Measurements from ENCODE around the gene ACTR1B.
"Not testable (repeated sequence)": the region's sequence is repeated elsewhere in the genome, so short reads cannot be mapped to it uniquely, and the experiment has no call there.

Gene ACTR1B

DNA sequence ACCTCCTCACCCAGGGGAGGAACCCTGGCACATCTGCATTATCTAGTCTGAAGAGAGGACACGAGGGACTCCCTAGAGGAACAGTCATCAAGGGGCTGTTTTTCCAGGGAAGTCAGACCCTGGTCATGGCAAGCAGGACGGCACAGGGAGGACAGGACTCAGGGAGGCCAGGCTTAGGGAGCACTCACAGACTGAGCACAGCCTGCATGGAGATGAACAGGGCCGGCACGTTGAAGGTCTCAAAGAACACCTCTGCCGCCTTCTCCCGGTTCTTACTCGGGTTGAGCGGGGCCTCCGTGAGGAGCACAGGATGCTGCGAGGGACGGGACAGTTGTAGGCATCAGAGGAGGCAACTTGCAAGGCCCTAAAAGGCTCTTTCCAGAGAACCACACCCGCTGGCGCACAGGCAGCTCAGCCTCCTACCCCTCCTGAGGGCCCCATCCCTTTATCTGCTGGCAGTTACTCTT, 5.1 kb downstream of the ACTR1B start:
- no peak for DNase-seq (ENCODE audit: low read depth in 3 of 3)

- no peak for DNase-seq (ENCODE audit: low read depth in 3 of 3)
Measured at GRCh38 chr2:97657986-97658690, 5.7 kb downstream of the ACTR1B start.

DNA sequence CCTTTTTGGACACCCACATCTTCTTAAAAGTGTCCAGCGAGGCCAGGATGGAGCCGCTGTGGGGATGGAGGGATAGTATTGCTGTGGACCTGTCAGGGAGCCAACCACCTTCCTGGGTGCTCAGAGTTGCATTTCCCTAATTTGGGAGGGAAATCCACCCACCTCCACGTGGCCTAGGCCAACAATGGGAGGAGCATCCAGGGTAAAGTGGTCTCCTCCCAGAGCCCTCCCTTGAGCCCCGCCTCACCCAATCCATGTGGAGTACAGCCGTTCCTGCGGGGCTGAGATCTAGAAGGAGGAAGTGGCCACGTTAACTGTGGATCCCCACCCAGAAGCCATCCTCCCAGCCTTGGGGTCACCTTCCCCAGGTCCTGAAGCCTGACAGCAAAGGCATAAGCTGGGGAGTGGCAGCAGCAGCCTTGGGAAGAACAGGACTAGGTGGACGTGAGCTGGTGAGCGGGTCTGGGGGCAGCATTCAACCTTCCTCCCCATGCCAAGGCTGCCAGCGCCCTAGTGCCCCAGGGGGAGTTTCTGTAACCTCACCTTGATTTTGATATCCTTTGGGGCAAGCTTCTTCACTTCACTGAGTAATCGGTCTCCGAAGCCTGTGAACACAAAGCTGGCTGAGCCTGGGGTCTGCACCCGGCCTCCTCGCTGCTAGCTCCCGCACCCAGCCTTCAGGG, 6.8 kb downstream of the ACTR1B start:
- DNase-seq (ENCODE audit: low read depth in 3 of 3) = no peak

DNA sequence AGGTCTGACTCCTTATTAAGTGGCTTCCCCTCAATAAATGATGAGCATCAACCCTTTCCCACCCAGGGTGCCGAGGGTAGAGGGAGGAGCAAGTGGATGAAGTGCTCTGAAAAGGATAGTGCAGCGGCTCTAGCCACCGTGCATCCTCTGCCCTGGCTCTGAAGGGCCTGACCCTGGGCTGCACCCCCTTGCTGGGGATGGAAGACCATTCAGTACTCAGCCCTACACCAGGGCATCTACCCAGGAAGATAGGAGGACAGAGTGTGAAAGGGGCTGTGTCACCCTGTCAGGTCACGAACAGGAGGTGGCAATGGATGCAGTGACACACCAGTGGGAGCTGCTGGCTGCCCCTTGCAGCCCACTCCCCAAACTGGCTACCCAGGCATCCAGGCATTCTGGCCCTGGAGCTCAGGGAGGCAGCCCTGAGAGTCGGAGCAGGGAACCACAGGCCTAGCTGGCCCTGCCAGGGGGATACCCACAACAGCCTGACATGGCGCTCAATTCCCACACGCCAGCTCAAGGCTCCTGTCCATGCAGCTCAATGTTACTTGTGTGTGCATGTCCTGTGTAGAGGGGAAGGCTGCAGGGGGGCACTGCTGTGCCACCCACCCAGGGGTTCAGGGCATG, 7.6 kb downstream of the ACTR1B start:
- no peak for DNase-seq (ENCODE audit: low read depth in 3 of 3)

GRCh38 chr2:97654791-97655190, 9.1 kb downstream of the ACTR1B start:
- no peak for DNase-seq (ENCODE audit: low read depth in 3 of 3)

DNA sequence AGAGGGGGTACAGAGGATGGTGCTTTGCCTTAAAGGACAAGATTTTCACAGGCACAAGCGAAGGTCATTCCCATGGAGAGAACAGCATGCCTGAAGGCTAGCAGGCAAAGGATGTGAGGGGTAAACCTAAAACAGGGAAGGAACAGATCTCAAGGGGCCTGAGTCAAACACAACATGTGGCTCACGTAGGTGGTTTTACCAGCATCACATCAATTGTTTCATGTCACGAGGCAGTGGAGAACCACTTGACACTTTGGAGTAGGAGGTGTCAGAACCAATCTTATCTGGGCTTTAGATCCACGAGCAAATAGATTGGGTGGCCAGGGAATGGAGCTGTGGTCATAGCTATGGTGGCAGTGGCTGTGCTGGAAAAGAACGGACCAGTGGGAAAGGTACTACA, 9.5 kb downstream of the ACTR1B start:
- no peak for DNase-seq (ENCODE audit: low read depth in 3 of 3)

GRCh38 chr2:97653874-97654273, 10.0 kb downstream of the ACTR1B start:
- DNase-seq (ENCODE audit: low read depth in 3 of 3) = no peak

DNA sequence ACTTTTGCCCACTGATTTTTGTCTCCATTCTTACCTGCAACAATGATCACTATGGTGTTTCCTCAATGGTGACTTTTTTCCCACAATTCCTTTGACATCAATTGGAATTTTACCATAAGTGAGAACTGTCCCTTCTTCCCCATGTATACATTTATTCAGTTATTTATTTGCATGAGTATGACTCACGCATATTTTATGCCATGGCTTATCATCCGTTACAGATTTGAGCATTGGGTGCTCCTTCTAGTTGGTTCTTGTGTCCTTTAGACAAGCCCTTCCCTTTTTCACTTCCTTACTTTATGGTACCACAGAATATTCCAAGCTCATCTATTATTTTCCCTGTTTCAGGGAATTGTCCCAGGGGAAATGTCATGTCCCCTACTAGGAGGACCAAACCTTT, 10.4 kb downstream of the ACTR1B start:
- DNase-seq (ENCODE audit: low read depth in 3 of 3) = no peak

- DNase-seq (ENCODE audit: low read depth in 3 of 3) = no peak
Measured at GRCh38 chr2:97651114-97651513, 12.7 kb downstream of the ACTR1B start.

GRCh38 chr2:97646977-97647376, 16.9 kb downstream of the ACTR1B start:
- DNase-seq (ENCODE audit: low read depth in 3 of 3) = no peak

DNA sequence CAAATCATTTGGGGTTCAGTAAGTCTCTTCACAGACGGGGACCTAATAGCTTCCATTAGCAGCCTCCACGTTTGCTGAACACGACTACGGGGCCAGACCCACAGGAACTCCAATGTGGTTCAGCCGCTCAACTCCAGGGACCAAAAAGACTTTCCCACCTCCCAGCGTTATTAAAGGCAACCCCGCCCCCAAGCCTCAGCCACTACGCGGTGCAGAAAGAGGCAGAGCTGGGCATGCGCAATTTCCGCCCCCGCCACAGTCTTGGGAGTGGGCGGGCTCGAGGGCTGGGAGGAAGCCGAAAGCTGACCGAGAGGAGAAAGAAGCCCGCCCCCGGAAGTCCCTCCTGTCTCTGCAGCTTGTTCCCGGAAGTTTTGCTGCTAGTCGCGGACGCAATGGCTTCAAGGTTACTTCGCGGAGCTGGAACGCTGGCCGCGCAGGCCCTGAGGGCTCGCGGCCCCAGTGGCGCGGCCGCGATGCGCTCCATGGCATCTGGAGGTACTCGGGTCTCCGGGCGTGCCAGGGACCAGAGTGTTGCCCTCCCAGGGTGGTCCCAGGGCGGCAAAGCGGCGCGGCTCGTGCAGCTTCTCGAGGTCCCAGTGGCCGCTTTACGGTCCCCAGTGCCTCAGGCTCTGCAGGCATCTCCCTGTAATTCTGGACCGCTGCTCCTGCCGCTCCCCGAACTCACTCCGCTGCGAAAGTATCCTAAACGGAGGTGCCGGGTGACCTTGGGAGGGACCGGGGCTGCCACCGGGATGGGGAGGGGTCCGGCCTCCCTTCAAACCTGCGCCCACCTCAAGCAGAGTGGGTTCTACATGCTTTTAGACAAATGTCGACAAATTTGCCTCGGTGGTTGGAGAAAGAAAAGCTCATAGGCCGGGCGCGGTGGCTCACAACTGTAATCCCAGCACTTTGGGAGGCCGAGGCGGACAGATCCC, 17.9 kb downstream of the ACTR1B start, which contains the start of gene COX5B:
COX5B (plus strand) TSS at position 368 of the 935 bp plus-strand sequence; CDS start at position 393, 25 bp downstream.
- DNase-seq (ENCODE audit: low read depth in 3 of 3) = peak; percentile 96 to 98 (median 98)

DNA sequence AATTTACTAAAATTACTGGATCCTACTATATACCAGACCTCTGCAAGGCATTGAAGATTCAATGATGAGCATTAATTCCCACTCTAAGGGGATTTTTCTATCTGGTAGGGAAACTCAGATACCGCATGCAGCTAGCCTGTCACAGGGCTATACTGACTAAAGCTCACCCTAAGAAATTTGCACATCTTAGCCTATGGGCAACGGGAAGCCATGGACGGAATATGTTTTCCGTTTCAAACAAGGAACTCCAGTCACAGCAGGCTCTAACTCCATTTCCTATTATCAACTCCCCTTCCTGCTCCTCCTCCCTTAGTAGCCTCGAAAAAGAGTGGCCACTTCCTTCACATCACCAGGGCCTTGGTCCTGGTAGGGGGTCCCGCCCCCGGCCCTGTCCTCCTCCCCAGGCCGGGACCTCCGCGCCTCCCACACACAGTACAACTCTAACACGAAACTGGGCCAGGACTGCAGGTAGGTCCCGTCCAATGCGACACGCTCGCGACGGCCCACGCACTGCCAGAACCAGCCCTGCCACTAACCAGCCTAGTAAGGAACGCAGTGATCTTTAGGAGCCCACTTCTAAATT, 18.6 kb downstream of the ACTR1B start:
- DNase-seq (ENCODE audit: low read depth in 3 of 3) = peak in 1 of 3 experiments; percentile 30

DNA sequence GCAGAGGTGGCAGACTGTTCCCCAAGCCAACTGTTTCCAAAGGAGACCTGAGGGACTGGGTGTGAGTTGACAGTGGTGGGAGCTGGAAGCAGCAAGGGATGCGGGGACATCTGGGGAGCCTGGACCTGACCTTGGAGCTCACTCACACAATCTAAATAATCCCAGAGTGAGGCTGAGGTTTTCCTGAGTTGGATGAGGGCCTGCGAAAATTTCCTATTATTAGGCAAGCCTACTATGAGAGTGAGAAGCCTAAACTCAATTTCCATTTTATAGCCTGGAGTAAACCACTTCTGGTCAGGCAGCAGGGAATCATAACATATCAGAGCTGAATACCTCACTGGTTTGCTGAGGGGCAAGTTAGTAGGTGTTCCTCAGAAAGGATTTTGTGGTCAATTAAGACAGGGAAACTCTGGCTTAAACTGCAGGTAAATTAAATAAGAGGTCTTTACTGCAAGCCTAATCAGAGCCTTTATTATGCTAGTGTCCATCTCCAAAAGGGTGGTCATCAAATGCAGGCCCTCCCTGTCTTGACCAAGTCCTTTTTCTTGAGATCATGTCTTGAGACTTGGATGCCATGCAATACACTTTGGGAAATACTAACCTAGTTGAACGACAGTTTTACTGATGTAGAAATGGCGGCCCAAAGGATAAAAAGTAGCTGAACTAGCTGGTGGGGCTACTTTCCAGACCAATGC, 19.7 kb downstream of the ACTR1B start:
- DNase-seq (ENCODE audit: low read depth in 3 of 3) = no peak

DNA sequence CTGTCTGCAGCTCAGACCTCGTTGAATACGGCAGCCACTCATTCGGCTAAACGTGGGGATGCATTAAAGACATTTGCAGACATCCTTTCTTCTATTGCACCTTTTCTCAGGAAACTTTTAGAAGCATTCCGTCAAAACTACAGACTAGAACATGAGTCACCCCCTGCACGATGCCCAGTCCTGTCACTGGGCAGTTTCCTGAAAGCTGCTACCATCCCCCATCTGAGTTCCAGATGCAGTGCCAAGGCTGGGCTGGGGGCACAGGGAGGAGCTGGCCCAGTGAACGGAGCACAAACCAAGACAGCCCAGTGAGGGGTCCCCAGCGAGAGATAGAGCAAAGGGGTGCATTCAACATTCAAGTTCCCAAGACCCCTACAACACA, 37.8 kb downstream of the ACTR1B start:
- DNase-seq (ENCODE audit: low read depth in 3 of 3) = not testable (repeated sequence)

- DNase-seq (ENCODE audit: low read depth in 3 of 3) = not testable (repeated sequence)
Measured at GRCh38 chr2:97625354-97626048, 38.3 kb downstream of the ACTR1B start.

DNA sequence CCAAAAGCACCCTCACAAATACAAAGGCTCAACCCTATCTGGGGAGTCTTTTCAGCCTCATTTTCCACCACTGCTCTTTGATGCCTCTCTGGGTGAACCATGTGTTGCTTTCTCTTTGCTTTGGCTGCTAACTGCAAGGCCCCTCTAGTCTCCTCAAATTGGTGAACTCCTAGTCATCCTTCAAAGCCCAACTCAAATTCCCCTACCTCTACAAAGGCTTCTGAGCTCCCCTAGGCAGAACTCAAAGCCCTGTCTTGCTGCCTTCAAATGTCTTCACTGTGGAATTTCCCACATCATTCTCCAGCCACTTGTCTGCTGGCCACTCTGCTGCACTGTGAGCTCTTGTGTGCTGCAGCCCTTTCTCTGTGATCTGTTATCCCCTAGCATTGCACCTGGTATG, 40.9 kb downstream of the ACTR1B start:
- DNase-seq (ENCODE audit: low read depth in 3 of 3) = not testable (repeated sequence)

DNA sequence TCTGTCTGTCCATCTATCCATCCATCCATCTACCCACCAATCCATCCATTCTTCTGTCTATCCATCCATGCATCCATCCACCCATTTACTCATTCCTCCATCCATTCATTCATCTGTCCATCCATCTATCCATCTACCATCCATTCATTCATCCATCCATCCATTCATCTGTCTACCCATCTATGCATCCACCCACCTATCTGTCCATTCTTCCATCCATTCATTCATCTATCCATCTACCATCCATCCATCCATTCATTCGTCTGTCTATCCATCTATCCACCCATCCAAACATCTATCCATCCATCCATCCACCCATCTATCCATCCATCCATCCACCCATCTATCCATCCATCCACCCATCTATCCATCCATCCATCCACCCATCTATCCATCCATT, 43.4 kb downstream of the ACTR1B start:
- not testable (repeated sequence) for DNase-seq (ENCODE audit: low read depth in 3 of 3)

DNA sequence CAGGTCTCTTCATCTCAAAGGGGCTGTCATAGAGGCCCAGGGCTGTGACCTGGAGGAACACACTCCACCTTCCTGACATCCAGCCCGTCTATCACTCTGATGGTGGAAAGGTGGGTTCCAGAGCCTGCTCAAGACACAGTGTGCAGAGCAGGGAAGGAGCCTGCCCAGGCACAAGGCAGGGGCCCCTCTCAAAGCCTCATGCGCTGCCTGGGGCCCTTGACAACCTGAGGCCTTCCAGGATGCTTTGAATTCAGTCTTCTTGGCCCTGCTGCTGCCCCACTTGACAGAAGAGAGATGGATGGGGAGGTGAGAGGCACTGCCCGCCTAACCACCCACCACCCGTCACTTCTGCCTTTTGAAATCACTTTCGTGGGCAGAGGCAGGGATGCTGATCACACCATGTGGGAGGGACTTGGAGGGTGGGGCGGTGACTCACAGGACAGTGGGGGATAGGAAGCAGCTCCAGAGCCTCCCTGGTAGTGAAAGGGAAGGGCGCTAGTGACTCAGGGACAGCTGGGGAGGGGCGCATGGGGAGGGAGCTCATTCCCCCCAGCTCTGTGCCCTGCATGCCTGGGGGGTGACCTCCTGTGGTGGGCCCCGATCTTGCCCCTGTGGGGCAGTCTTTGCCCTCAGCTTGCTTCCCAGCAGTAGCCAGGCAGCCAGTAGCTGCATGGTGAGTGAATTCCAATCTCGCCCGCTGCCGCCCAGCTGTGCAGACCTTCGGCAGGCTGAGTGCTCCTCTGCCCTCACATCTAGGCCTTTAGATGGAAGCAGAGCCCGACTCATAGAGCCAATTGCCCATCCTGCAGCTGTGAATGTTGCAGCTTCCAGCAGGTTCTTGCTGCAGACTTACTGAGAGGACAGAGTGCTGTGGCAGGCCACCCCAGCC, 44.7 kb downstream of the ACTR1B start:
- not testable (repeated sequence) for DNase-seq (ENCODE audit: low read depth in 3 of 3)

DNA sequence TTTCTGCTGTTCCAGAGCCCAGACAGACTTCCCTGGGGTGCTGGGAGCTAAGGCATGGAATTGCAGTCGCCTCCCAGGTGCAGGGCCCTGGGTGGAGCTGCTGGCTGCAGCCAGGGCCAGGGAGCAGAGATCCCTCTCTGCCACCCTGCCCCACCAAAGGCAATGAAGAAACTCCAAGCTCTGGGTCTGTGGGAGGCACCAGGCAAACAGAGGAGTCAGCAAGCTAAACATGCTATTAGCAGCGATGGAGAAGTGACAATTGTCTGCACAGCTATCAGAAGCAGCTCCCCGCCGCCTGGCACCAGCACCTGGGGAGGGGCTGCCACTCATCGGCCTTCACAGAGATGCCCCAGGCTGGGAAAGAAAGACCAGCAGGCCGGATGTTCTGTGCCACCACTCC, 45.9 kb downstream of the ACTR1B start:
- no peak for DNase-seq (ENCODE audit: low read depth in 3 of 3)
